SK-N-SH treated with all-trans-retinoic acid at 6 μM for 48 hours (cell line): ENCODE results near the gene FRMD5.

Source experiments
- ARNTL ChIP-seq: fragments of 450-650 bp; formaldehyde crosslinking; IDR thresholded peaks from 2 replicates; pipeline ENCODE4 v1.5.0; 2020; ENCODE audit warnings: low read depth, mild to moderate bottlenecking, moderate library complexity, borderline replicate concordance
- BACH2 ChIP-seq: fragments of 250-450 bp; sonication (Bioruptor Pico); IDR thresholded peaks from 2 replicates; pipeline ENCODE4 v1.9.0; 2021; ENCODE audit warnings: mild to moderate bottlenecking, borderline replicate concordance
- PPARA ChIP-seq: fragments of 250-450 bp; sonication (Bioruptor Pico); IDR thresholded peaks from 2 replicates; pipeline ENCODE4 v1.5.0; 2020; ENCODE audit warnings: mild to moderate bottlenecking, borderline replicate concordance
- RARB ChIP-seq: fragments of 250-450 bp; sonication (Bioruptor Pico); IDR thresholded peaks from 2 replicates; pipeline ENCODE4 v1.8.0; 2021; ENCODE audit warnings: mild to moderate bottlenecking, moderate library complexity
- TOX ChIP-seq: fragments of 250-450 bp; sonication (Bioruptor Pico); IDR thresholded peaks from 2 replicates; pipeline ENCODE4 v1.8.0; 2021; ENCODE audit warnings: mild to moderate bottlenecking, moderate library complexity, borderline replicate concordance
- TSHZ2 ChIP-seq: fragments of 250-450 bp; sonication (Bioruptor Pico); IDR thresholded peaks from 2 replicates; pipeline ENCODE4 v1.5.0; 2020; ENCODE audit warnings: mild to moderate bottlenecking, moderate library complexity
- ZFP3 ChIP-seq: fragments of 250-450 bp; sonication (Bioruptor Pico); IDR thresholded peaks from 2 replicates; pipeline ENCODE4 v1.5.0; 2020; ENCODE audit warnings: mild to moderate bottlenecking, moderate library complexity
- ZFP30 ChIP-seq: fragments of 450-650 bp; formaldehyde crosslinking; IDR thresholded peaks from 2 replicates; pipeline ENCODE4 v1.5.0; 2022; ENCODE audit warnings: mild to moderate bottlenecking, moderate library complexity
- TF ChIP-seq, protein P1 (sequence below): fragments of 250-450 bp; sonication (Bioruptor Pico); IDR thresholded peaks from 2 replicates; pipeline ENCODE4 v1.5.1; 2020; ENCODE audit warnings: low read depth, mild to moderate bottlenecking, moderate library complexity
- TF ChIP-seq, protein P2 (sequence below): fragments of 250-450 bp; sonication (Bioruptor Pico); IDR thresholded peaks from 2 replicates; pipeline ENCODE4 v1.8.0; 2020; ENCODE audit warnings: mild to moderate bottlenecking, moderate library complexity, borderline replicate concordance

- no peak for TF ChIP-seq ZFP3 (CRISPR knock-in tag)
- no peak for TF ChIP-seq ARNTL
- TF ChIP-seq, protein P1, sequence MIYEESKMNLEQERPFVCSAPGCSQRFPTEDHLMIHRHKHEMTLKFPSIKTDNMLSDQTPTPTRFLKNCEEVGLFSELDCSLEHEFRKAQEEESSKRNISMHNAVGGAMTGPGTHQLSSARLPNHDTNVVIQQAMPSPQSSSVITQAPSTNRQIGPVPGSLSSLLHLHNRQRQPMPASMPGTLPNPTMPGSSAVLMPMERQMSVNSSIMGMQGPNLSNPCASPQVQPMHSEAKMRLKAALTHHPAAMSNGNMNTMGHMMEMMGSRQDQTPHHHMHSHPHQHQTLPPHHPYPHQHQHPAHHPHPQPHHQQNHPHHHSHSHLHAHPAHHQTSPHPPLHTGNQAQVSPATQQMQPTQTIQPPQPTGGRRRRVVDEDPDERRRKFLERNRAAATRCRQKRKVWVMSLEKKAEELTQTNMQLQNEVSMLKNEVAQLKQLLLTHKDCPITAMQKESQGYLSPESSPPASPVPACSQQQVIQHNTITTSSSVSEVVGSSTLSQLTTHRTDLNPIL, result no peak
- TF ChIP-seq, protein P2, sequence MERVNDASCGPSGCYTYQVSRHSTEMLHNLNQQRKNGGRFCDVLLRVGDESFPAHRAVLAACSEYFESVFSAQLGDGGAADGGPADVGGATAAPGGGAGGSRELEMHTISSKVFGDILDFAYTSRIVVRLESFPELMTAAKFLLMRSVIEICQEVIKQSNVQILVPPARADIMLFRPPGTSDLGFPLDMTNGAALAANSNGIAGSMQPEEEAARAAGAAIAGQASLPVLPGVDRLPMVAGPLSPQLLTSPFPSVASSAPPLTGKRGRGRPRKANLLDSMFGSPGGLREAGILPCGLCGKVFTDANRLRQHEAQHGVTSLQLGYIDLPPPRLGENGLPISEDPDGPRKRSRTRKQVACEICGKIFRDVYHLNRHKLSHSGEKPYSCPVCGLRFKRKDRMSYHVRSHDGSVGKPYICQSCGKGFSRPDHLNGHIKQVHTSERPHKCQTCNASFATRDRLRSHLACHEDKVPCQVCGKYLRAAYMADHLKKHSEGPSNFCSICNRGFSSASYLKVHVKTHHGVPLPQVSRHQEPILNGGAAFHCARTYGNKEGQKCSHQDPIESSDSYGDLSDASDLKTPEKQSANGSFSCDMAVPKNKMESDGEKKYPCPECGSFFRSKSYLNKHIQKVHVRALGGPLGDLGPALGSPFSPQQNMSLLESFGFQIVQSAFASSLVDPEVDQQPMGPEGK, result no peak
- TF ChIP-seq PPARA (CRISPR knock-in tag), result no peak
- TF ChIP-seq RARB (CRISPR knock-in tag), result no peak
- TF ChIP-seq TOX (CRISPR knock-in tag), result no peak
- TF ChIP-seq TSHZ2 (CRISPR knock-in tag), result no peak
- no peak for TF ChIP-seq ZFP30 (CRISPR knock-in tag)
- no peak for TF ChIP-seq BACH2 (CRISPR knock-in tag)
These were observed 45.8 kb downstream of the FRMD5 start for GRCh38 chr15:44149224-44149623.
